ENCODE data around the gene ATP2C2. TPM values are rescaled to one million over a fixed set of nuclear protein-coding genes. Genes with fewer than 3 reads are reported as not detected.

Gene ATP2C2
- total and polyA plus RNA-seq, 9 of the 15 experiments (the other 6 are each of a cell fraction or from before 2014, with no cell fraction given), result 0.75 TPM; not detected in 8

DNA sequence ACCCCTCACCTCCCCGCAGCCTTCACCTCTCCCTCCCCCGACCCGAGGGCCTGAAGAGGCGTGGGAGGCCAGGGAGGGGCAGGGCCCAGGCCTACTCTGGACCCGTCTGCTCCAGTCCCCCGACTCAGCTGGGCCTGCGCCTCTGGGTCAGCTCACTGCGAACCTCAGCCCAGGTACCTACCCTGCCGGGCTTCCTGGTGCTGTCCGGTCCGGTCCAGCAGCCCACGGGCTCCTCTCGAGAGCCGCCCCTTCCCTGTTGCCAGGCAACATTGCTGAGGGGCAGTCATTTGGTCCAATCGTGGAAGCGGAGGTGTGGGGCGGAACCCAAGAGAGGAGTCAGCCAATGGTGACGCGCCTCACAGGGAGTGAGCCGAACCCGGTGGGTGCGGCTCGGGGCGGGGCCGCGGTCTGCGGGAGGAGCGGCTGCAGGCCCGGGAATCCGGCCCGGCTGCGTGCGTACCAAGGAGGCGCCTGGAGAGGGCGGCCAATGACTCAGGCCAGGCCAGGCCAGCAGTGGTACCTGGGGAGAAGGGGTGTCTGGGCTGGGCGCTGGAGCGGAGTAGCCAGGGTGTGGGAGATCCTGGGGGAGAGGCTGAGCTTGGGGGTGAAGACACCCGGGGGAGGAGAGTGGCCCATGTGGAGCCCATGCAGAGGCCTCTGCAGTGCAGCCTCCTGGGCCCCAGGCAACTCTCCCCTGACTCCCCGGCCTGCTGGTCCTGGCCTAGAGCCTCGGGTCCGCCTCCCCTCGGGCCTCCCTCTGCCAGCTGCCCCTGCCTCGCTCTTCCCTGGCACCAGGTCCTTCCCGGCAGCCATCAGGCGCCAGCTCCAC, 136.3 kb downstream of the ATP2C2 start, which contains the start of gene MEAK7 (continued):
- TF ChIP-seq, protein P1, sequence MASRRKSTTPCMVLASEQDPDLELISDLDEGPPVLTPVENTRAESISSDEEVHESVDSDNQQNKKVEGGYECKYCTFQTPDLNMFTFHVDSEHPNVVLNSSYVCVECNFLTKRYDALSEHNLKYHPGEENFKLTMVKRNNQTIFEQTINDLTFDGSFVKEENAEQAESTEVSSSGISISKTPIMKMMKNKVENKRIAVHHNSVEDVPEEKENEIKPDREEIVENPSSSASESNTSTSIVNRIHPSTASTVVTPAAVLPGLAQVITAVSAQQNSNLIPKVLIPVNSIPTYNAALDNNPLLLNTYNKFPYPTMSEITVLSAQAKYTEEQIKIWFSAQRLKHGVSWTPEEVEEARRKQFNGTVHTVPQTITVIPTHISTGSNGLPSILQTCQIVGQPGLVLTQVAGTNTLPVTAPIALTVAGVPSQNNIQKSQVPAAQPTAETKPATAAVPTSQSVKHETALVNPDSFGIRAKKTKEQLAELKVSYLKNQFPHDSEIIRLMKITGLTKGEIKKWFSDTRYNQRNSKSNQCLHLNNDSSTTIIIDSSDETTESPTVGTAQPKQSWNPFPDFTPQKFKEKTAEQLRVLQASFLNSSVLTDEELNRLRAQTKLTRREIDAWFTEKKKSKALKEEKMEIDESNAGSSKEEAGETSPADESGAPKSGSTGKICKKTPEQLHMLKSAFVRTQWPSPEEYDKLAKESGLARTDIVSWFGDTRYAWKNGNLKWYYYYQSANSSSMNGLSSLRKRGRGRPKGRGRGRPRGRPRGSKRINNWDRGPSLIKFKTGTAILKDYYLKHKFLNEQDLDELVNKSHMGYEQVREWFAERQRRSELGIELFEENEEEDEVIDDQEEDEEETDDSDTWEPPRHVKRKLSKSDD (conservative IDR thresholded peaks at IDR 0.05; ENCODE audit: low read length), result peak; percentile 10; the same call in 1 of the 2 replicates
- no peak for TF ChIP-seq ZNF23 (CRISPR knock-in tag; IDR thresholded peaks at IDR 0.05)
- no peak for TF ChIP-seq BRCA1 (IDR thresholded peaks at IDR 0.05)
- TF ChIP-seq BRCA1 (CRISPR knock-in tag; IDR thresholded peaks at IDR 0.05), result no peak
- peak; percentile 63; the same call in 1 of the 2 replicates for TF ChIP-seq HDAC8 (tag; IDR thresholded peaks at IDR 0.05)
- no peak for TF ChIP-seq CEBPB (tag; IDR thresholded peaks at IDR 0.05)
- no peak for TF ChIP-seq BRD4 (IDR thresholded peaks at IDR 0.05)
- TF ChIP-seq TOE1 (IDR thresholded peaks at IDR 0.05; ENCODE audit: borderline replicate concordance), result no peak; the same call in 1 of the 2 replicates
- TF ChIP-seq TOE1 (CRISPR knock-in tag; IDR thresholded peaks at IDR 0.05; ENCODE audit: borderline replicate concordance, low read depth), result 0 out of 2 replicates have a peak, but pooled peaks have one; percentile 6
- TF ChIP-seq ELF2 (CRISPR knock-in tag; IDR thresholded peaks at IDR 0.05), result no peak
- no peak for TF ChIP-seq XRCC3 (IDR thresholded peaks at IDR 0.05)
- no peak for TF ChIP-seq BHLHE40 (IDR thresholded peaks at IDR 0.05; ENCODE audit: low read length)
- TF ChIP-seq, protein P2, sequence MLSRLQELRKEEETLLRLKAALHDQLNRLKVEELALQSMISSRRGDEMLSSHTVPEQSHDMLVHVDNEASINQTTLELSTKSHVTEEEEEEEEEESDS (CRISPR knock-in tag; IDR thresholded peaks at IDR 0.05), result no peak
- TF ChIP-seq ZFPM2 (CRISPR knock-in tag; IDR thresholded peaks at IDR 0.05), result no peak
- TF ChIP-seq, protein P3, sequence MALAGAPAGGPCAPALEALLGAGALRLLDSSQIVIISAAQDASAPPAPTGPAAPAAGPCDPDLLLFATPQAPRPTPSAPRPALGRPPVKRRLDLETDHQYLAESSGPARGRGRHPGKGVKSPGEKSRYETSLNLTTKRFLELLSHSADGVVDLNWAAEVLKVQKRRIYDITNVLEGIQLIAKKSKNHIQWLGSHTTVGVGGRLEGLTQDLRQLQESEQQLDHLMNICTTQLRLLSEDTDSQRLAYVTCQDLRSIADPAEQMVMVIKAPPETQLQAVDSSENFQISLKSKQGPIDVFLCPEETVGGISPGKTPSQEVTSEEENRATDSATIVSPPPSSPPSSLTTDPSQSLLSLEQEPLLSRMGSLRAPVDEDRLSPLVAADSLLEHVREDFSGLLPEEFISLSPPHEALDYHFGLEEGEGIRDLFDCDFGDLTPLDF (CRISPR knock-in tag; IDR thresholded peaks at IDR 0.05), result 0 out of 2 replicates have a peak, but pooled peaks have one; percentile 72
- TF ChIP-seq, protein P4, sequence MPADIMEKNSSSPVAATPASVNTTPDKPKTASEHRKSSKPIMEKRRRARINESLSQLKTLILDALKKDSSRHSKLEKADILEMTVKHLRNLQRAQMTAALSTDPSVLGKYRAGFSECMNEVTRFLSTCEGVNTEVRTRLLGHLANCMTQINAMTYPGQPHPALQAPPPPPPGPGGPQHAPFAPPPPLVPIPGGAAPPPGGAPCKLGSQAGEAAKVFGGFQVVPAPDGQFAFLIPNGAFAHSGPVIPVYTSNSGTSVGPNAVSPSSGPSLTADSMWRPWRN (IDR thresholded peaks at IDR 0.05; ENCODE audit: low read depth), result no peak
- TF ChIP-seq, protein P5, sequence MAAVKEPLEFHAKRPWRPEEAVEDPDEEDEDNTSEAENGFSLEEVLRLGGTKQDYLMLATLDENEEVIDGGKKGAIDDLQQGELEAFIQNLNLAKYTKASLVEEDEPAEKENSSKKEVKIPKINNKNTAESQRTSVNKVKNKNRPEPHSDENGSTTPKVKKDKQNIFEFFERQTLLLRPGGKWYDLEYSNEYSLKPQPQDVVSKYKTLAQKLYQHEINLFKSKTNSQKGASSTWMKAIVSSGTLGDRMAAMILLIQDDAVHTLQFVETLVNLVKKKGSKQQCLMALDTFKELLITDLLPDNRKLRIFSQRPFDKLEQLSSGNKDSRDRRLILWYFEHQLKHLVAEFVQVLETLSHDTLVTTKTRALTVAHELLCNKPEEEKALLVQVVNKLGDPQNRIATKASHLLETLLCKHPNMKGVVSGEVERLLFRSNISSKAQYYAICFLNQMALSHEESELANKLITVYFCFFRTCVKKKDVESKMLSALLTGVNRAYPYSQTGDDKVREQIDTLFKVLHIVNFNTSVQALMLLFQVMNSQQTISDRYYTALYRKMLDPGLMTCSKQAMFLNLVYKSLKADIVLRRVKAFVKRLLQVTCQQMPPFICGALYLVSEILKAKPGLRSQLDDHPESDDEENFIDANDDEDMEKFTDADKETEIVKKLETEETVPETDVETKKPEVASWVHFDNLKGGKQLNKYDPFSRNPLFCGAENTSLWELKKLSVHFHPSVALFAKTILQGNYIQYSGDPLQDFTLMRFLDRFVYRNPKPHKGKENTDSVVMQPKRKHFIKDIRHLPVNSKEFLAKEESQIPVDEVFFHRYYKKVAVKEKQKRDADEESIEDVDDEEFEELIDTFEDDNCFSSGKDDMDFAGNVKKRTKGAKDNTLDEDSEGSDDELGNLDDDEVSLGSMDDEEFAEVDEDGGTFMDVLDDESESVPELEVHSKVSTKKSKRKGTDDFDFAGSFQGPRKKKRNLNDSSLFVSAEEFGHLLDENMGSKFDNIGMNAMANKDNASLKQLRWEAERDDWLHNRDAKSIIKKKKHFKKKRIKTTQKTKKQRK (IDR thresholded peaks at IDR 0.05; ENCODE audit: borderline replicate concordance, low read depth, low read length), result peak; percentile 65; the same call in 1 of the 2 replicates
- TF ChIP-seq JUNB (CRISPR knock-in tag; conservative IDR thresholded peaks at IDR 0.05), result no peak
- TF ChIP-seq, protein P6, sequence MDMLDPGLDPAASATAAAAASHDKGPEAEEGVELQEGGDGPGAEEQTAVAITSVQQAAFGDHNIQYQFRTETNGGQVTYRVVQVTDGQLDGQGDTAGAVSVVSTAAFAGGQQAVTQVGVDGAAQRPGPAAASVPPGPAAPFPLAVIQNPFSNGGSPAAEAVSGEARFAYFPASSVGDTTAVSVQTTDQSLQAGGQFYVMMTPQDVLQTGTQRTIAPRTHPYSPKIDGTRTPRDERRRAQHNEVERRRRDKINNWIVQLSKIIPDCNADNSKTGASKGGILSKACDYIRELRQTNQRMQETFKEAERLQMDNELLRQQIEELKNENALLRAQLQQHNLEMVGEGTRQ (CRISPR knock-in tag; IDR thresholded peaks at IDR 0.05), result no peak

All from K562 (cell line).